GM12878 (cell line): ENCODE measurements around the gene LGALS13. TPM values are rescaled to one million over a fixed set of nuclear protein-coding genes. Genes with fewer than 3 reads are reported as not detected.

Source experiments
- ATAC-seq: fragments of 200-7000 bp; cut with Tn5 transposase; 3 replicates; pipeline ENCODE4 v1.9.1; 2020; ENCODE audit warnings: mild to moderate bottlenecking, moderate library complexity
- BruUV-seq: library from RNA; stranded (reverse); fragments of 400-500 nt; replicated peaks from 2 replicates; lab custom pipeline; 2021; lab: Mats Ljungman, UMichigan
- CTCF ChIA-PET: fragments of 300-600 bp; sonication (Branson Sonifier 250); formaldehyde crosslinking; extraction: SDS; loops from one replicate; lab custom pipeline; 2021; ENCODE audit warnings: inconsistent platforms; lab: Yijun Ruan, JAX
- POLR2A ChIA-PET: fragments of 350-600 bp; formaldehyde crosslinking; extraction: SDS; loops from one replicate; lab custom pipeline; 2021; ENCODE audit warnings: inconsistent platforms; lab: Charles Lee
- RAD21 ChIA-PET: fragments of 300-600 bp; sonication (Branson Sonifier 250); formaldehyde crosslinking; loops from one replicate; lab custom pipeline; 2023; ENCODE audit warnings: antibody characterized with exemption; ENCODE audit not compliant: unreplicated experiment; lab: Charles Lee
- SMC1A ChIA-PET: fragments of 300-600 bp; sonication (Branson Sonifier 250); formaldehyde crosslinking; loops from one replicate; lab custom pipeline; 2023; ENCODE audit not compliant: unreplicated experiment, uncharacterized antibody; lab: Charles Lee
- DNase-seq: peaks from one replicate; pipeline ENCODE4 v3.0.0-alpha.2; 2011; ENCODE audit warnings: low read depth, low spot score
- FAIRE-seq: peaks from 3 replicates; lab custom pipeline; 2011; peaks lifted over from hg19 to GRCh38; lab: Jason Lieb, UNC
- H2AFZ ChIP-seq: 2 replicates; pipeline ENCODE4 v1.6.0; 2011; ENCODE audit warnings: low read depth, low read length, control low read depth; ENCODE audit not compliant: control insufficient read depth
- H3K27ac ChIP-seq: 2 replicates; pipeline ENCODE4 v1.5.1; 2011; ENCODE audit warnings: control low read depth; ENCODE audit not compliant: control insufficient read depth, insufficient read depth
- H3K27me3 ChIP-seq, 2 experiments: replicated peaks in 1 of 2; 2 replicates each; pipeline versions ENCODE4 v1.6.0 to v1.6.1; 2011; ENCODE audit warnings: low read length in 1 of 2; ENCODE audit not compliant: control insufficient read depth in 2 of 2, insufficient read depth in 2 of 2
- H3K36me3 ChIP-seq, 2 experiments: 2 replicates each; pipeline ENCODE4 v1.5.1; 2011; ENCODE audit warnings: low read length in 1 of 2; ENCODE audit not compliant: control insufficient read depth in 2 of 2, insufficient read depth in 2 of 2
- H3K4me1 ChIP-seq: 2 replicates; pipeline ENCODE4 v1.6.1; 2011; ENCODE audit warnings: mild to moderate bottlenecking, low read length, moderate library complexity, mixed read lengths; ENCODE audit not compliant: control insufficient read depth, insufficient read depth
- H3K4me2 ChIP-seq: 2 replicates; pipeline ENCODE4 v1.6.0; 2011; ENCODE audit warnings: control low read depth; ENCODE audit not compliant: control insufficient read depth, insufficient read depth
- H3K4me3 ChIP-seq: fragments of 200-600 bp; sonication (generic); 2 replicates; pipeline ENCODE4 v1.5.1; 2016
- H3K79me2 ChIP-seq: 2 replicates; pipeline ENCODE4 v1.6.0; 2011; ENCODE audit warnings: low read length; ENCODE audit not compliant: control insufficient read depth, insufficient read depth
- H3K9ac ChIP-seq: 2 replicates; pipeline ENCODE4 v1.8.0; 2011; ENCODE audit warnings: low read length, control low read depth, mixed read lengths; ENCODE audit not compliant: control insufficient read depth, insufficient read depth
- H3K9me3 ChIP-seq: replicated peaks from 3 replicates; pipeline ENCODE4 v1.5.1; 2011; ENCODE audit warnings: mild to moderate bottlenecking, low read length; ENCODE audit not compliant: control insufficient read depth, insufficient read depth
- H4K20me1 ChIP-seq: 2 replicates; pipeline ENCODE4 v1.6.0; 2011; ENCODE audit not compliant: control insufficient read depth, insufficient read depth
- ATF7 ChIP-seq: fragments of 450-650 bp; IDR thresholded peaks from 2 replicates; pipeline ENCODE4 v1.6.1; 2016; ENCODE audit warnings: low read depth, mild to moderate bottlenecking
- BACH1 ChIP-seq: fragments of 450-650 bp; IDR thresholded peaks from 2 replicates; pipeline ENCODE4 v1.6.1; 2017; ENCODE audit warnings: mild to moderate bottlenecking, borderline replicate concordance
- BCL11A ChIP-seq: IDR thresholded peaks from 2 replicates; pipeline ENCODE4 v1.6.1; 2011; ENCODE audit warnings: low read depth, low read length
- BHLHE40 ChIP-seq, 2 experiments: fragments of 450-650 bp in 1 of 2; IDR thresholded peaks; 2 replicates each; pipeline ENCODE4 v1.6.1; 2011 to 2017; ENCODE audit warnings: low read depth in 2 of 2, borderline replicate concordance in 1 of 2, improper control_type of control experiment in 1 of 2, low read length in 1 of 2, mild to moderate bottlenecking in 1 of 2
- RELA ChIP-seq: fragments of 450-650 bp; IDR thresholded peaks from 2 replicates; pipeline ENCODE4 v1.8.0; 2014; ENCODE audit warnings: borderline replicate concordance; ENCODE audit not compliant: partially characterized antibody
- TCF3 ChIP-seq: IDR thresholded peaks from 2 replicates; pipeline ENCODE4 v1.6.1; 2012; ENCODE audit warnings: low read depth, mild to moderate bottlenecking, low read length, borderline replicate concordance; ENCODE audit not compliant: insufficient read depth
- in situ Hi-C: fragments of 300-500 bp; cut with MboI; formaldehyde crosslinking; loops from 9 replicates; pipeline ENCODE4 v1.14.3; 2018; ENCODE audit warnings: mixed read lengths
- intact Hi-C: fragments of 100-400 bp; cut with micrococcal nuclease; formaldehyde crosslinking; loops from one replicate; pipeline ENCODE4 v1.14.2; 2022; ENCODE audit not compliant: unreplicated experiment
- polyA plus RNA-seq, 11 experiments: library from polyadenylated mRNA; depleted of rRNA in 4 of 11; unstranded in 6 of 11; stranded (reverse) in 5 of 11; fragments of >200 nt; fragmentation: Nextera tagmentation in 4 of 11; fragmentation: Illumina TruSeq in 1 of 11; extraction: Ambion mirVana in 4 of 11; extraction: Trizol in 1 of 11; gene quantifications; 1 replicate in 1 of 11; 2 replicates in 10 of 11; pipeline versions ENCODE4 v1.2.1 to v1.2.3, GENCODE V29; 2011 to 2016; ENCODE audit warnings: inconsistent platforms in 2 of 11, missing spikeins in 2 of 11, low read depth in 1 of 11
- total RNA-seq, 4 experiments: library from RNA; depleted of rRNA in 3 of 4; stranded (reverse); fragments of >200 nt in 3 of 4; fragmentation: Illumina TruSeq in 1 of 4; extraction: Trizol in 1 of 4; gene quantifications; 2 replicates each; pipeline versions ENCODE4 v1.2.1 to v1.2.3, GENCODE V29; 2013 to 2021
- TF ChIP-seq, protein P1 (sequence below): fragments of 450-650 bp; IDR thresholded peaks from 2 replicates; pipeline ENCODE4 v1.6.1; 2018; ENCODE audit warnings: mild to moderate bottlenecking, low read depth, moderate library complexity; ENCODE audit not compliant: partially characterized antibody
- TF ChIP-seq, protein P2 (sequence below): fragments of 450-650 bp; conservative IDR thresholded peaks from 2 replicates; pipeline ENCODE4 v1.6.1; 2017; ENCODE audit warnings: mild to moderate bottlenecking, moderate library complexity

Gene LGALS13
- total and polyA plus RNA-seq, 10 of the 15 experiments (the other 5 are each of a cell fraction or from before 2014, with no cell fraction given) = not detected

DNA sequence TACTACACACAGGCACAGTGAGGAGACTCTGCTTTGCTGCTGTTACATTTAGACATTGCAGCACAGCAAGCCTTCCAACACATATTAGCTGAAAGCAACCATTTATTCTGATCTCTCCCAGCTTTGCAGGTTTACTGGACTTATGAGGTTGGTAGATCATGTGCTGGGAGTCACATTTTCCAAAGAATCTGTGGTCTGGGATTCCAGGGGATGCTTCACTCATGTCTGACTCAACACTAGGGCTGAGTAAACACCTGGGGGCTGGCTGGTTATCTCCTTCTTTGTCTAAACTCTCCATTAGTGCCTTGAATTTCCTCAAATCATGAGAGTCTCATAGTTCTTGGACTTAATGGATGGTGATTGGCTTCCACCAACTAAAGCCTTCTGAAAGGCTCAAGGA is 5.4 kb upstream of the LGALS13 start:
- POLR2A ChIA-PET = no interaction called here
- no peak for DNase-seq
- Histone ChIP-seq H3K4me2 (no peak overlapping the region), H3K79me2 (no peaks in the 10 kb centered on the region), H4K20me1 (no peaks in the 10 kb centered on the region), H3K4me1 (no peaks in the 10 kb centered on the region), H3K9ac (no peak overlapping the region), H3K36me3 (no peaks in the 10 kb centered on the region), H3K27ac (no peak overlapping the region), H3K9me3 (no peaks in the 10 kb centered on the region; the same call in 1 of the 3 replicates), H2AFZ (no peak overlapping the region), H3K27me3 (no peaks in the 10 kb centered on the region), H3K4me3 (no peak overlapping the region)
- RAD21 ChIA-PET = no interaction called here
- CTCF ChIA-PET = no interaction called here
- no TSS peak for BruUV-seq
- intact Hi-C loops (no loop called here), in situ Hi-C loops (no loop called here)
- SMC1A ChIA-PET = no interaction called here
- TF ChIP-seq, protein P1, sequence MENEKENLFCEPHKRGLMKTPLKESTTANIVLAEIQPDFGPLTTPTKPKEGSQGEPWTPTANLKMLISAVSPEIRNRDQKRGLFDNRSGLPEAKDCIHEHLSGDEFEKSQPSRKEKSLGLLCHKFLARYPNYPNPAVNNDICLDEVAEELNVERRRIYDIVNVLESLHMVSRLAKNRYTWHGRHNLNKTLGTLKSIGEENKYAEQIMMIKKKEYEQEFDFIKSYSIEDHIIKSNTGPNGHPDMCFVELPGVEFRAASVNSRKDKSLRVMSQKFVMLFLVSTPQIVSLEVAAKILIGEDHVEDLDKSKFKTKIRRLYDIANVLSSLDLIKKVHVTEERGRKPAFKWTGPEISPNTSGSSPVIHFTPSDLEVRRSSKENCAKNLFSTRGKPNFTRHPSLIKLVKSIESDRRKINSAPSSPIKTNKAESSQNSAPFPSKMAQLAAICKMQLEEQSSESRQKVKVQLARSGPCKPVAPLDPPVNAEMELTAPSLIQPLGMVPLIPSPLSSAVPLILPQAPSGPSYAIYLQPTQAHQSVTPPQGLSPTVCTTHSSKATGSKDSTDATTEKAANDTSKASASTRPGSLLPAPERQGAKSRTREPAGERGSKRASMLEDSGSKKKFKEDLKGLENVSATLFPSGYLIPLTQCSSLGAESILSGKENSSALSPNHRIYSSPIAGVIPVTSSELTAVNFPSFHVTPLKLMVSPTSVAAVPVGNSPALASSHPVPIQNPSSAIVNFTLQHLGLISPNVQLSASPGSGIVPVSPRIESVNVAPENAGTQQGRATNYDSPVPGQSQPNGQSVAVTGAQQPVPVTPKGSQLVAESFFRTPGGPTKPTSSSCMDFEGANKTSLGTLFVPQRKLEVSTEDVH = no peak
- TF ChIP-seq, protein P2, sequence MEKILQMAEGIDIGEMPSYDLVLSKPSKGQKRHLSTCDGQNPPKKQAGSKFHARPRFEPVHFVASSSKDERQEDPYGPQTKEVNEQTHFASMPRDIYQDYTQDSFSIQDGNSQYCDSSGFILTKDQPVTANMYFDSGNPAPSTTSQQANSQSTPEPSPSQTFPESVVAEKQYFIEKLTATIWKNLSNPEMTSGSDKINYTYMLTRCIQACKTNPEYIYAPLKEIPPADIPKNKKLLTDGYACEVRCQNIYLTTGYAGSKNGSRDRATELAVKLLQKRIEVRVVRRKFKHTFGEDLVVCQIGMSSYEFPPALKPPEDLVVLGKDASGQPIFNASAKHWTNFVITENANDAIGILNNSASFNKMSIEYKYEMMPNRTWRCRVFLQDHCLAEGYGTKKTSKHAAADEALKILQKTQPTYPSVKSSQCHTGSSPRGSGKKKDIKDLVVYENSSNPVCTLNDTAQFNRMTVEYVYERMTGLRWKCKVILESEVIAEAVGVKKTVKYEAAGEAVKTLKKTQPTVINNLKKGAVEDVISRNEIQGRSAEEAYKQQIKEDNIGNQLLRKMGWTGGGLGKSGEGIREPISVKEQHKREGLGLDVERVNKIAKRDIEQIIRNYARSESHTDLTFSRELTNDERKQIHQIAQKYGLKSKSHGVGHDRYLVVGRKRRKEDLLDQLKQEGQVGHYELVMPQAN = no peak
- no peak for TF ChIP-seq RELA
- no peak for TF ChIP-seq BHLHE40 (IDR thresholded peaks at IDR 0.05; ENCODE audit: borderline replicate concordance in 1 of 2, low read depth in 2 of 2, low read length in 1 of 2)
- TF ChIP-seq ATF7 = no peak
- TF ChIP-seq BACH1 = no peak
- TF ChIP-seq TCF3 = no peak
- TF ChIP-seq BCL11A = no peak
- ATAC-seq = no peak
- no peak for FAIRE-seq
